Activated CD8-positive, alpha-beta T cell treated with anti-CD3 and anti-CD28 coated beads for 36 hours (primary cell): ENCODE measurements around the gene AHI1. TPM values are rescaled to one million over a fixed set of nuclear protein-coding genes. Genes with fewer than 3 reads are reported as not detected.

ENCODE experiments used
- ATAC-seq: fragments of 200-7000 bp; cut with Tn5 transposase; one replicate; pipeline ENCODE4 v1.10.0; 2021; ENCODE audit warnings: mild to moderate bottlenecking, moderate library complexity
- CTCF ChIA-PET: fragments of 350-600 bp; sonication (Branson Sonifier 250); formaldehyde crosslinking; loops from one replicate; lab custom pipeline; 2021; ENCODE audit warnings: antibody characterized with exemption; lab: Charles Lee
- POLR2A ChIA-PET: fragments of 350-600 bp; sonication (Branson Sonifier 250); formaldehyde crosslinking; loops from one replicate; lab custom pipeline; 2021; ENCODE audit warnings: antibody characterized with exemption; lab: Charles Lee
- DNase-seq: peaks from one replicate; pipeline ENCODE4 v3.0.0-alpha.2; 2020
- H3K27ac Mint-ChIP-seq: one replicate; pipeline ENCODE4 v1.8.0; 2021; ENCODE audit warnings: mild to moderate bottlenecking, mixed read lengths
- H3K27me3 Mint-ChIP-seq: one replicate; pipeline ENCODE4 v1.8.0; 2021; ENCODE audit warnings: mixed read lengths
- H3K36me3 Mint-ChIP-seq: one replicate; pipeline ENCODE4 v1.8.0; 2021; ENCODE audit warnings: low read depth, mixed read lengths
- H3K4me1 Mint-ChIP-seq: one replicate; pipeline ENCODE4 v1.8.0; 2021; ENCODE audit warnings: low read depth, mixed read lengths
- H3K4me3 Mint-ChIP-seq: one replicate; pipeline ENCODE4 v1.8.0; 2021; ENCODE audit warnings: mild to moderate bottlenecking, moderate library complexity, mixed read lengths
- H3K9me3 Mint-ChIP-seq: one replicate; pipeline ENCODE4 v1.8.0; 2021; ENCODE audit warnings: mixed read lengths
- intact Hi-C: fragments of 100-400 bp; cut with micrococcal nuclease; formaldehyde crosslinking; loops from one replicate; pipeline ENCODE4 v1.10.0; 2022
- total RNA-seq, 2 experiments: library from RNA; stranded (reverse); gene quantifications; one replicate each; pipeline ENCODE4 v1.2.3, GENCODE V29; 2021
- TF ChIP-seq, protein P1 (sequence below): fragments of 200-600 bp; IDR thresholded peaks from one replicate; pipeline ENCODE4 v1.8.0; 2022; ENCODE audit warnings: antibody characterized with exemption, mild to moderate bottlenecking

AHI1 gene
- total RNA-seq, 2 experiments from 2014 or later = 32.1 to 33.3 TPM

DNA sequence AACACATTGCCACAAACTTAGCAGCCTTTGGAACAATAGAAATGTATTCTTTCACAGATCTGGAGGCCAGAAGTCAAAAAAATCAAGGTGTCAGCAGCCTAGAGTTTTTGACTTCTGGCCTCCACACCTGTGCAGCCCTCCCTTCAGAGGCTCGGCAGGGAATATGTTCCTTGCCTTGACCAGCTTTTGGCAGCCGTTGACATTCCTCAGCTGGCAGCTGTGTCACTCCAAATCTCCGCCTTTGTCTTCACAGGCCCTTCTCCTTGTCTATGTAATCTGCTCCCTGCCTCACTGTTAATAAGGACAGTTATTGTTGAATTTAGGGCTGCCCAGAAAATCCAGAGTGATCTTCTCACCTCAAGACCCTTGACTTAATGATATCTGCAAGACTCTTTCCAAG is 17.2 kb upstream of the AHI1 start:
- H3K9me3 Mint-ChIP-seq = peaks cover 5% of the 10 kb centered on the region
- ChIA-PET CTCF (no interaction called here), POLR2A (interaction anchor here (0.6 kb wide), 1 partner anchor 479 kb away, joined by 3 read pairs; no protein-coding TSS in a partner anchor)
- TF ChIP-seq, protein P1, sequence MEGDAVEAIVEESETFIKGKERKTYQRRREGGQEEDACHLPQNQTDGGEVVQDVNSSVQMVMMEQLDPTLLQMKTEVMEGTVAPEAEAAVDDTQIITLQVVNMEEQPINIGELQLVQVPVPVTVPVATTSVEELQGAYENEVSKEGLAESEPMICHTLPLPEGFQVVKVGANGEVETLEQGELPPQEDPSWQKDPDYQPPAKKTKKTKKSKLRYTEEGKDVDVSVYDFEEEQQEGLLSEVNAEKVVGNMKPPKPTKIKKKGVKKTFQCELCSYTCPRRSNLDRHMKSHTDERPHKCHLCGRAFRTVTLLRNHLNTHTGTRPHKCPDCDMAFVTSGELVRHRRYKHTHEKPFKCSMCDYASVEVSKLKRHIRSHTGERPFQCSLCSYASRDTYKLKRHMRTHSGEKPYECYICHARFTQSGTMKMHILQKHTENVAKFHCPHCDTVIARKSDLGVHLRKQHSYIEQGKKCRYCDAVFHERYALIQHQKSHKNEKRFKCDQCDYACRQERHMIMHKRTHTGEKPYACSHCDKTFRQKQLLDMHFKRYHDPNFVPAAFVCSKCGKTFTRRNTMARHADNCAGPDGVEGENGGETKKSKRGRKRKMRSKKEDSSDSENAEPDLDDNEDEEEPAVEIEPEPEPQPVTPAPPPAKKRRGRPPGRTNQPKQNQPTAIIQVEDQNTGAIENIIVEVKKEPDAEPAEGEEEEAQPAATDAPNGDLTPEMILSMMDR = no peak
- peaks cover 9% of the 10 kb centered on the region for H3K4me1 Mint-ChIP-seq
- no peak overlapping the region for H3K4me3 Mint-ChIP-seq
- H3K27me3 Mint-ChIP-seq = peaks cover 4% of the 10 kb centered on the region
- no peak for DNase-seq
- intact Hi-C loops = no loop called here
- ATAC-seq = no peak
- no peaks in the 10 kb centered on the region for H3K36me3 Mint-ChIP-seq
- H3K27ac Mint-ChIP-seq = no peak overlapping the region

DNA sequence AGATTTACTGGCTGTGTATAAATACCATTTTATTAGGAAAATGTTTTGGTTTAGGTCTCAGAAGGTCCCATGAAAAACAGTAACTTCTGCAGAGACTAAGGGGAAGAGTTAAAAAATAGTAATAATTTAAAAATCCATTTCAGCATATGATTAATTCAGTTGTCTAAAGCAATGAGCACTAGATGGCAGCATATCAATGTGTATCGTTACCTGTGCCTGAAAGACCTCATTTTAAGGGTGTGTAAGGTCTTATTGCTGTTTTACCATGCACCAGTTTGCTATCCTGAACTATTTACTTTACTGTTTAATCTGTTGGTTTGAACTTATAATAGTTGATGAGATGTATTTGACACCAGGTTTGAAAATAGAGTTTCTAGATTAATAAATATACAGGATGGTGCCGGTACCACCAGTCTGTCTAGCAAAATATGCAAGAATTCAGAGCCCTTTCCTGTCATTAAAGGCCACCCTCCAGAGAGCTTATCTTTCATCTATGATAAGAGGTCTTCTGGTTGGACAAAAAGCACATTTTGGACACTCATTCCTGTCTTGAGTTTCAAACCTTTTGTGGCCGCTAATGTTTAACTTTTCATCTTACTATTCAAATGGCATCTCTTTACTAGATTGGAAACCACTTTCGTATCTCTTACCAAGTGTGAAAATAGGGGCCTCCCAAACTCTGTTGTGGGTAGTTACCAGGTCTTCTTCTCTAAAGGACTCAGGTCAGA is 8.9 kb upstream of the AHI1 start:
- H3K9me3 Mint-ChIP-seq = no peaks in the 10 kb centered on the region
- TF ChIP-seq, protein P1 = peak; percentile 77
- peak overlapping the region; percentile 69 for H3K27ac Mint-ChIP-seq
- ATAC-seq = peak; percentile 89
- H3K4me1 Mint-ChIP-seq = peaks cover 9% of the 10 kb centered on the region
- ChIA-PET CTCF (interaction anchor here (0.6 to 2.9 kb wide), 19 partner anchors 11 to 724 kb away, joined by 3 to 17 read pairs (median 3); partner anchors contain the start of gene PDE7B), POLR2A (no interaction called here)
- intact Hi-C loops = loop anchor here (5.0 kb wide), 1 partner anchor 721 kb away; no protein-coding TSS in a partner anchor
- peak; percentile 54 for DNase-seq
- H3K36me3 Mint-ChIP-seq = no peaks in the 10 kb centered on the region
- H3K27me3 Mint-ChIP-seq = no peaks in the 10 kb centered on the region
- peak overlapping the region; percentile 35 for H3K4me3 Mint-ChIP-seq

DNA sequence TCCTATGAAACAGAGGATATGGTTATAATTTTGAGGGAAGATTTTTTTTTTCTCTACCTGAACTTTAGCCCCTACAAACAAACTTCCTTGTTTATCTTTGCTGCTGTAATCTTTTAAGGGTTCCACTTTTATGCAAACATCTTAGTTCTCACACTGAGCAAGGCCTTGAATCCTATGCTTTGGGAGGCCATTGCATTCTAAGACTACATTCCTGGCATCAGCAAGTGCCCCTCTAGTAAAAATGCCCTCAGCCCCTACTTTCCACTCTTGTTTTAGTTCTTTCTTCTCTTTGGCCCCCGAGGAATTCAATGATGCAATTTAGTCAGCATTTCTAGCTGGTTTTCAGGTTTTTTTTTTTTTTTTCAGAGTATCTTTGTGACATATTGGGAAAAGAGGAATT is 8.1 kb upstream of the AHI1 start:
- Mint-ChIP-seq H3K4me1 (peaks cover 9% of the 10 kb centered on the region), H3K36me3 (no peaks in the 10 kb centered on the region), H3K27ac (no peak overlapping the region), H3K27me3 (no peaks in the 10 kb centered on the region), H3K4me3 (no peak overlapping the region), H3K9me3 (no peaks in the 10 kb centered on the region)
- ChIA-PET POLR2A (no interaction called here), CTCF (interaction anchor here (0.7 to 2.9 kb wide), 10 partner anchors 14 to 725 kb away, joined by 3 to 17 read pairs (median 4); partner anchors contain the start of gene PDE7B)
- intact Hi-C loops = loop anchor here (5.0 kb wide), 1 partner anchor 722 kb away; no protein-coding TSS in a partner anchor
- no peak for ATAC-seq
- TF ChIP-seq, protein P1 = no peak
- no peak for DNase-seq

DNA sequence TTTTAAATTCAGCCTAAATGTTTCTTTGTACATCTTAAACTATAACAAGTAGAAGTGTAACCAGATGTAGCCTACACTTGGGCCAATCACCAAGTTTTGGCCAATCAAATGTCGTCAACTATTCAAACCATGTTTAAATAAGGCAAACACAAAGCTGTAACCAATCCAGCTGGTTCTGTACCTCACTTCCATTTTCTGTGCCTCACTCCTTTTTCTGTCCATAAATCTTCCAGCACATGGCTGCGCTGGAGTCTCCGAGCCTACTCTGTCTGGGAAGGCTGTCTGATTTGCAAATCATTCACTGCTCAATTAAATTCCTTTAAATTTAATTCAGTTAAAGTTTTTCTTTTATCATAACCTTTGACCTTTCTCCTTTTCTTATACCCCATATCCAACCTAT is 7.7 kb upstream of the AHI1 start:
- Mint-ChIP-seq H3K4me3 (no peak overlapping the region), H3K27ac (no peak overlapping the region), H3K4me1 (peaks cover 9% of the 10 kb centered on the region), H3K9me3 (no peaks in the 10 kb centered on the region), H3K27me3 (no peaks in the 10 kb centered on the region), H3K36me3 (no peaks in the 10 kb centered on the region)
- POLR2A ChIA-PET = no interaction called here
- DNase-seq (no peak), ATAC-seq (no peak)
- intact Hi-C loops = loop anchor here (5.0 kb wide), 1 partner anchor 722 kb away; no protein-coding TSS in a partner anchor
- TF ChIP-seq, protein P1 = no peak
- CTCF ChIA-PET = interaction anchor here (0.8 to 2.9 kb wide), 3 partner anchors 14 to 134 kb away, joined by 3 to 17 read pairs (median 10); no protein-coding TSS in a partner anchor

DNA sequence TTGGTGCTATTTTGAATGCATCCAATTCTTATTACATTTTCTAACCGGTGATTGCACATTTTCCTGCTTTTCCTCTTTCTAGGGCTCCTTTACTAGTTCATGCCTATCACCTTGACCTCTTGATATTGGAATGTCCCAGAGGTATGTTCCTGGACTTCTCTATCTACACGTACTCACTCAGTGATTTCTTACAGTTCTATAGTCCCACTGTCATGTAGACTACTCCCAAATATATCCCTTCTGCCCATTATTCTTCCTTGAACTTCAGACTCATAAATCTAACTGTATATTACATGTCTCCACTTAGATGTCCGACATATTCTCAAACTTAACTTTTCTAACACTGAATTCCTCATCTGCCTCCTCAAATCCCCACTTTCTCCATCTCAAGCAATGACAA is 7.2 kb upstream of the AHI1 start:
- Mint-ChIP-seq H3K4me1 (peaks cover 9% of the 10 kb centered on the region), H3K27ac (no peak overlapping the region), H3K27me3 (no peaks in the 10 kb centered on the region), H3K9me3 (no peaks in the 10 kb centered on the region), H3K36me3 (no peaks in the 10 kb centered on the region), H3K4me3 (no peak overlapping the region)
- POLR2A ChIA-PET = no interaction called here
- intact Hi-C loops = loop anchor here (5.0 kb wide), 1 partner anchor 723 kb away; no protein-coding TSS in a partner anchor
- DNase-seq = no peak
- TF ChIP-seq, protein P1 = no peak
- CTCF ChIA-PET = no interaction called here
- ATAC-seq = no peak
